DOHH2 (cell line): ENCODE data around the gene AMZ2.

Source experiments
- H3F3A ChIP-seq: fragments of 200-600 bp; sonication (generic), shearing (Covaris generic); 2 replicates; pipeline ENCODE4 v1.6.0; 2016; ENCODE audit warnings: antibody characterized with exemption, mild to moderate bottlenecking; ENCODE audit not compliant: control insufficient read depth, insufficient read depth
- H3K27ac ChIP-seq: fragments of 200-600 bp; sonication (generic); 2 replicates; pipeline ENCODE4 v1.5.1; 2014; ENCODE audit warnings: low read depth, mild to moderate bottlenecking, low read length, moderate library complexity
- H3K27me3 ChIP-seq: fragments of 200-600 bp; sonication (generic); 2 replicates; pipeline ENCODE4 v1.6.1; 2014; ENCODE audit warnings: mild to moderate bottlenecking, low read length, mixed read lengths; ENCODE audit not compliant: control insufficient read depth
- H3K36me3 ChIP-seq: fragments of 200-600 bp; sonication (generic); 2 replicates; pipeline ENCODE4 v1.6.1; 2014; ENCODE audit warnings: mild to moderate bottlenecking, low read length, moderate library complexity, mixed read lengths; ENCODE audit not compliant: control insufficient read depth
- H3K4me1 ChIP-seq: fragments of 200-600 bp; sonication (generic); 2 replicates; pipeline ENCODE4 v1.6.1; 2014; ENCODE audit warnings: mild to moderate bottlenecking, low read length, mixed read lengths; ENCODE audit not compliant: control insufficient read depth
- H3K4me2 ChIP-seq: fragments of 200-600 bp; sonication (generic); 2 replicates; pipeline ENCODE4 v1.6.0; 2014; ENCODE audit warnings: mild to moderate bottlenecking, low read length, moderate library complexity
- H3K4me3 ChIP-seq: fragments of 200-600 bp; sonication (generic); 2 replicates; pipeline ENCODE4 v1.5.1; 2014; ENCODE audit warnings: mild to moderate bottlenecking, low read length, mixed read lengths
- H3K79me2 ChIP-seq: fragments of 200-600 bp; sonication (generic); 2 replicates; pipeline ENCODE4 v1.6.1; 2014; ENCODE audit warnings: mild to moderate bottlenecking, low read length, mixed read lengths; ENCODE audit not compliant: control insufficient read depth
- H3K9me2 ChIP-seq: fragments of 200-600 bp; sonication (generic); replicated peaks from 2 replicates; pipeline ENCODE4 v1.6.1; 2014; ENCODE audit warnings: mild to moderate bottlenecking, low read length, mixed read lengths; ENCODE audit not compliant: control insufficient read depth
- H3K9me3 ChIP-seq: fragments of 200-600 bp; sonication (generic); 2 replicates; pipeline ENCODE4 v1.6.1; 2014; ENCODE audit warnings: antibody characterized with exemption, low read length, mixed read lengths; ENCODE audit not compliant: control insufficient read depth, insufficient read depth
- H4K20me1 ChIP-seq: fragments of 200-600 bp; sonication (generic); 2 replicates; pipeline ENCODE4 v1.6.0; 2014; ENCODE audit warnings: low read depth, mild to moderate bottlenecking, antibody characterized with exemption, low read length, moderate library complexity; ENCODE audit not compliant: control insufficient read depth, insufficient read depth
- CTCF ChIP-seq: fragments of 200-600 bp; sonication (generic); IDR thresholded peaks from one replicate; pipeline ENCODE4 v1.5.1; 2014; ENCODE audit warnings: antibody characterized with exemption, mild to moderate bottlenecking, low read depth, low read length; ENCODE audit not compliant: poor library complexity, severe bottlenecking
- EZH2phosphoT487 ChIP-seq: fragments of 200-600 bp; sonication (generic); IDR thresholded peaks from 2 replicates; pipeline ENCODE4 v1.6.1; 2017; ENCODE audit warnings: borderline replicate concordance, mild to moderate bottlenecking, antibody characterized with exemption, low read length, moderate library complexity, mixed read lengths

Gene AMZ2

GRCh38 chr17:68238871-68239253 is 9.0 kb upstream of the AMZ2 start:
- TF ChIP-seq CTCF (no peak), EZH2phosphoT487 (no peak)
- peaks cover 58% of the 10 kb centered on the region for H3K79me2 ChIP-seq
- H3K4me3 ChIP-seq: peak overlapping the region; percentile 75
- H3F3A ChIP-seq: peaks cover 32% of the 10 kb centered on the region
- H3K36me3 ChIP-seq: peaks cover 29% of the 10 kb centered on the region
- H3K4me1 ChIP-seq: peaks cover 90% of the 10 kb centered on the region
- H3K27ac ChIP-seq: peak overlapping the region; percentile 100
- H3K27me3 ChIP-seq: no peaks in the 10 kb centered on the region
- no peaks in the 10 kb centered on the region for H4K20me1 ChIP-seq
- H3K9me2 ChIP-seq: no peaks in the 10 kb centered on the region
- H3K4me2 ChIP-seq: peak overlapping the region; percentile 99
- no peaks in the 10 kb centered on the region for H3K9me3 ChIP-seq

- peaks cover 32% of the 10 kb centered on the region for H3F3A ChIP-seq
- no peaks in the 10 kb centered on the region for H3K27me3 ChIP-seq
- H4K20me1 ChIP-seq: no peaks in the 10 kb centered on the region
- no peaks in the 10 kb centered on the region for H3K9me2 ChIP-seq
- TF ChIP-seq CTCF: no peak
- no peak for TF ChIP-seq EZH2phosphoT487
- H3K27ac ChIP-seq: peak overlapping the region; percentile 100
- no peaks in the 10 kb centered on the region for H3K9me3 ChIP-seq
- H3K4me3 ChIP-seq: peak overlapping the region; percentile 75
- H3K4me1 ChIP-seq: peaks cover 90% of the 10 kb centered on the region
- peaks cover 56% of the 10 kb centered on the region for H3K79me2 ChIP-seq
- peaks cover 29% of the 10 kb centered on the region for H3K36me3 ChIP-seq
- peak overlapping the region; percentile 99 for H3K4me2 ChIP-seq
Measured at GRCh38 chr17:68239632-68240366, 8.0 kb upstream of the AMZ2 start.

- peaks cover 35% of the 10 kb centered on the region for H3K36me3 ChIP-seq
- no peaks in the 10 kb centered on the region for H3K9me3 ChIP-seq
- H3K4me1 ChIP-seq: peaks cover 81% of the 10 kb centered on the region
- TF ChIP-seq EZH2phosphoT487 (no peak), CTCF (no peak)
- H3K4me2 ChIP-seq: peak overlapping the region; percentile 95
- H3K27ac ChIP-seq: peak overlapping the region; percentile 85
- H3K27me3 ChIP-seq: no peaks in the 10 kb centered on the region
- peaks cover 69% of the 10 kb centered on the region for H3K79me2 ChIP-seq
- no peaks in the 10 kb centered on the region for H3K9me2 ChIP-seq
- peak overlapping the region; percentile 86 for H3K4me3 ChIP-seq
- H4K20me1 ChIP-seq: no peaks in the 10 kb centered on the region
- H3F3A ChIP-seq: peaks cover 39% of the 10 kb centered on the region
Measured at GRCh38 chr17:68246271-68247028, 1.4 kb upstream of the AMZ2 start.
